GM12873 (cell line): ENCODE data around the gene TBCK.

ENCODE experiments used
- CTCF ChIP-seq: IDR thresholded peaks from 2 replicates; pipeline ENCODE4 v1.5.1; 2012; ENCODE audit warnings: low read depth, mild to moderate bottlenecking, moderate library complexity, low read length, control low read depth; ENCODE audit not compliant: insufficient read depth; ENCODE audit errors: missing control alignments

TBCK gene

GRCh38 chr4:106038908-106039307, 277.1 kb downstream of the TBCK start:
- TF ChIP-seq CTCF = no peak

GRCh38 chr4:106038012-106038411, 278.0 kb downstream of the TBCK start:
- TF ChIP-seq CTCF = no peak

GRCh38 chr4:106036848-106037247, 279.2 kb downstream of the TBCK start:
- no peak for TF ChIP-seq CTCF

GRCh38 chr4:106036334-106036733, 279.7 kb downstream of the TBCK start:
- no peak for TF ChIP-seq CTCF

- TF ChIP-seq CTCF = no peak
These were observed 280.8 kb downstream of the TBCK start for GRCh38 chr4:106035204-106035603.

GRCh38 chr4:106034751-106035150, 281.3 kb downstream of the TBCK start:
- no peak for TF ChIP-seq CTCF

GRCh38 chr4:106034220-106034619, 281.8 kb downstream of the TBCK start:
- no peak for TF ChIP-seq CTCF
